Suprapubic skin (tissue), 4 donors: ENCODE measurements around the gene OTOG. TPM values are rescaled to one million over a fixed set of nuclear protein-coding genes. Genes with fewer than 3 reads are reported as not detected.

Experiments
- DNase-seq, 2 donors: peaks; one replicate each; pipeline ENCODE4 v3.0.0-alpha.2; 2019; ENCODE audit warnings: low spot score in 2 of 2
- H3K27ac ChIP-seq: fragments of 200-600 bp; sonication (generic); one replicate; pipeline ENCODE4 v1.5.1; 2019
- H3K27me3 ChIP-seq: fragments of 200-600 bp; sonication (generic); one replicate; pipeline ENCODE4 v1.5.1; 2019
- H3K36me3 ChIP-seq: fragments of 200-600 bp; sonication (generic); one replicate; pipeline ENCODE4 v1.5.1; 2019
- H3K4me1 ChIP-seq: fragments of 200-600 bp; sonication (generic); one replicate; pipeline ENCODE4 v1.5.1; 2019
- H3K4me3 ChIP-seq: fragments of 200-600 bp; sonication (generic); one replicate; pipeline ENCODE4 v1.5.1; 2019; ENCODE audit warnings: mild to moderate bottlenecking
- H3K9me3 ChIP-seq: fragments of 200-600 bp; sonication (generic); one replicate; pipeline ENCODE4 v1.5.1; 2019
- EP300 ChIP-seq: sonication (generic); formaldehyde crosslinking; IDR thresholded peaks from one replicate; pipeline ENCODE4 v1.6.1; 2017; ENCODE audit warnings: antibody characterized with exemption
- POLR2A ChIP-seq, 2 donors: fragments of 450-650 bp; IDR thresholded peaks; one replicate each; pipeline ENCODE4 v1.6.1; 2017; ENCODE audit warnings: antibody characterized with exemption in 2 of 2, mild to moderate bottlenecking in 2 of 2, moderate library complexity in 2 of 2
- POLR2AphosphoS5 ChIP-seq, 3 donors: sonication (generic); formaldehyde crosslinking; IDR thresholded peaks; one replicate each; pipeline ENCODE4 v1.6.1; 2017; ENCODE audit warnings: antibody characterized with exemption in 3 of 3
- WGBS: methylation state at CpG from one replicate; pipeline ENCODE4 v1.1.5; 2018; 5-methylcytosine and 5-hydroxymethylcytosine counted together
- total RNA-seq, 4 donors: library from RNA; depleted of rRNA; stranded (reverse); fragments of >200 nt; gene quantifications; one replicate each; pipeline ENCODE4 v1.1.0, GENCODE V29; 2016
- TF ChIP-seq, protein P1 (sequence below), 2 donors: fragments of 200-600 bp in 1 of 2; fragments of 450-650 bp in 1 of 2; sonication (generic) in 1 of 2; IDR thresholded peaks; one replicate each; pipeline ENCODE4 v1.5.1; 2016 to 2019; ENCODE audit warnings: antibody characterized with exemption in 2 of 2, mild to moderate bottlenecking in 1 of 2, moderate library complexity in 1 of 2

The OTOG gene
- total RNA-seq, 4 donors from 2014 or later, result not detected

DNA sequence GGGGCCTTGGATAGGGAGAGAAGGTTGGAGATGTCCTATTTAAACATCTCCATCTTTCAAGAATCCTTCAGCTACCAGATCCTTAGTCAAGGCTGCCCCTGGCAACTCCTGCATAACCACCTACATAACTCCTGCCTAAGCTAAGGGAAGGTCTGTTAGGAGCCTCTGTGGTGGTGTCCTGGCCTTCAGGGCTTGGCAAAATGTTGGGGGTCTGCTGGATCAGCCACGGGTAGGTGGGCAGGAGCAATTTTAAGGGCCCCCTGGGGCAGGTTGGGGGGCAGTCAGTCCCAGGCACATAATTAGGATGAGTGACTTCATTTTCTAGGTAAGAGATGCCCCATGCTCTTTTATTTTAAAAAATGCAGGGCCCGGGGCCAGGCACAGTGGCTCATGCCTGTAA, 28.7 kb upstream of the OTOG start:
- no peaks in the 10 kb centered on the region for H3K4me1 ChIP-seq
- no peak overlapping the region for H3K27ac ChIP-seq
- DNase-seq, result no peak
- H3K9me3 ChIP-seq, result no peaks in the 10 kb centered on the region
- H3K36me3 ChIP-seq, result no peaks in the 10 kb centered on the region
- WGBS, result 75% methylated on average over 2 of the region's 2 CpGs
- peaks cover 5% of the 10 kb centered on the region for H3K27me3 ChIP-seq
- no peak for TF ChIP-seq POLR2AphosphoS5 (IDR thresholded peaks at IDR 0.05)
- TF ChIP-seq POLR2A (IDR thresholded peaks at IDR 0.05), result no peak
- no peak overlapping the region for H3K4me3 ChIP-seq

DNA sequence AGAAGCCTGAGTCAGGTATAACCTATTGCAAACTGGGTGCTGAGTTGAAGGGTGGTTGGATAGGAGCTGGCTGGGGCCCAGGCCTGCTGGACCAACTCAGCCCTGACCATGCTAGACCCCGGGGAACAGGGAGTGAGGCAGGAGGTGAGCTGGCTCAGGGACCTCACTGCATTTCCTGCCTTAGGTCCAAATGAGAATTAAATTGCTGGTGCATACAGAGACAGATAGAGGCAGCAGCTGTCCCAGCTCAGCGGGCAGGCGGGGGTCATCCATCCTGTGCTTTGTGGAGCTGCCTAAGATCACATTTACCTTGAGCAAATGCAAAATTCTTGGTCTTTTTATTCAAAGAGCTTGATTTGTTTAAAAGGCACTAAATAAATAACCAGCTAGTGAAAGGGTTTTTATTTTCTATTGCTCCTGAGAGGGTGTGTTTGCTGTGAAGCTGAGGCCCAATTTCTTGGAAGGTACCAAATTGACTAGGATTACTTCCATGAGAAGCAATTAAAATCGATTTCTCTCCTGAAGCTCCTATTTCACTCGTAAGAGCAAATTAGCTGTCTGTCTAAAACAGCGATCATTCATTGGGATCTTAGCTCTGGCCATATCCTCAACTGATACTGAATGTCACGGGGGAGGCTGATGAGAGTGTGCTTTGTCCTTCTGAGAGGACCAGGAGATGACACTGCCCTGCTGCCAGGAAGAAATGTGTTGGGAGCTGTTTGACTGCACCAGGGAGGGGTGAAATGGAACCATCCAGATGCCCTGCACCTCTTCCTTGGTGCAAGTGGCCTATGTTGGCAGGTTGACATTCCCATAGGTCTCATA, 27.8 kb upstream of the OTOG start:
- Histone ChIP-seq H3K4me3 (no peak overlapping the region), H3K27me3 (peaks cover 5% of the 10 kb centered on the region), H3K27ac (no peak overlapping the region), H3K36me3 (no peaks in the 10 kb centered on the region), H3K4me1 (no peaks in the 10 kb centered on the region), H3K9me3 (no peaks in the 10 kb centered on the region)
- no peak for DNase-seq
- 88% methylated on average over 7 of the region's 7 CpGs for WGBS
- TF ChIP-seq POLR2AphosphoS5 (IDR thresholded peaks at IDR 0.05) (no peak), EP300 (no peak), POLR2A (IDR thresholded peaks at IDR 0.05) (no peak)
- TF ChIP-seq, protein P1, sequence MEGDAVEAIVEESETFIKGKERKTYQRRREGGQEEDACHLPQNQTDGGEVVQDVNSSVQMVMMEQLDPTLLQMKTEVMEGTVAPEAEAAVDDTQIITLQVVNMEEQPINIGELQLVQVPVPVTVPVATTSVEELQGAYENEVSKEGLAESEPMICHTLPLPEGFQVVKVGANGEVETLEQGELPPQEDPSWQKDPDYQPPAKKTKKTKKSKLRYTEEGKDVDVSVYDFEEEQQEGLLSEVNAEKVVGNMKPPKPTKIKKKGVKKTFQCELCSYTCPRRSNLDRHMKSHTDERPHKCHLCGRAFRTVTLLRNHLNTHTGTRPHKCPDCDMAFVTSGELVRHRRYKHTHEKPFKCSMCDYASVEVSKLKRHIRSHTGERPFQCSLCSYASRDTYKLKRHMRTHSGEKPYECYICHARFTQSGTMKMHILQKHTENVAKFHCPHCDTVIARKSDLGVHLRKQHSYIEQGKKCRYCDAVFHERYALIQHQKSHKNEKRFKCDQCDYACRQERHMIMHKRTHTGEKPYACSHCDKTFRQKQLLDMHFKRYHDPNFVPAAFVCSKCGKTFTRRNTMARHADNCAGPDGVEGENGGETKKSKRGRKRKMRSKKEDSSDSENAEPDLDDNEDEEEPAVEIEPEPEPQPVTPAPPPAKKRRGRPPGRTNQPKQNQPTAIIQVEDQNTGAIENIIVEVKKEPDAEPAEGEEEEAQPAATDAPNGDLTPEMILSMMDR (IDR thresholded peaks at IDR 0.05), result no peak

DNA sequence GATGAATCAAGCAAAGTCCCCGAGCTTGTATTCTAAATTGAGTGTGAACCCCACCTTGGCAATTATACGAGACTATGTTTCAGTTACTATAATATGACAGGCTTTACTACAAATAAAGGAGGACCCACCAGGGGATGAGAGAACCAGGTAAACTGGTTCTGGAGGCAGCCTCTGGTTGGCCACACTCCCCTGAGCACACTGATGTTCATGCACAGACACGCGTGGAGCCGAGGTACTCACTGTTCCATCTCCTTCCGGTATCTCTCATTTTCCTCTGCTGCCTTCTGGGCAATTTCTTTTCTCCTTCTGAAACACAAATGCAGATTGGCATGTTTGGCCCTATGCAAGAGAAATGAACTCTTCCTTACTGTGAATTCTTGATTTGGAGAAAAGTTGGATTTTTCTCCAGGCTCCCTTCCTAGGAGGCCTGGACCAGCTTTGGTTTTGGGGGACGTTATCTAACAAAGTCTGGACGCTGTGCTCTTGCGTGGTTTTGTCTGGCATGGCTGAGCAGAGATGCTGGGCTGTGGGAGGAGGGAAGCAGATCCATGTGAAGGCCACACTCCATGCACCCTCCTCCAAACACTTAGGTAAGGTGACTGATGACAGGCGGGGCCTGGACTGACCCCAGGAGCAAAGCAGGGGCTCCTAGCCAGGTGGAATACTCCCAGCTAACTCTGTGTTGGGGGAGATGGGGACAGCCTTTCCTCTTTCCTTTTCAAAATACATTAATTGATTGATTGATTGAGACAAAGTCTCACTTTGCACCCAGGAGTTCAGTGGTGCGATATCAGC, 25.8 kb upstream of the OTOG start:
- Histone ChIP-seq H3K9me3 (no peaks in the 10 kb centered on the region), H3K4me3 (no peak overlapping the region), H3K27me3 (peaks cover 5% of the 10 kb centered on the region), H3K27ac (no peak overlapping the region), H3K4me1 (no peaks in the 10 kb centered on the region), H3K36me3 (no peaks in the 10 kb centered on the region)
- 77% methylated on average over 11 of the region's 11 CpGs for WGBS
- TF ChIP-seq EP300, result no peak
- TF ChIP-seq POLR2AphosphoS5 (IDR thresholded peaks at IDR 0.05), result no peak
- TF ChIP-seq POLR2A (IDR thresholded peaks at IDR 0.05), result no peak
- TF ChIP-seq, protein P1 (IDR thresholded peaks at IDR 0.05), result no peak
- DNase-seq, result no peak

DNA sequence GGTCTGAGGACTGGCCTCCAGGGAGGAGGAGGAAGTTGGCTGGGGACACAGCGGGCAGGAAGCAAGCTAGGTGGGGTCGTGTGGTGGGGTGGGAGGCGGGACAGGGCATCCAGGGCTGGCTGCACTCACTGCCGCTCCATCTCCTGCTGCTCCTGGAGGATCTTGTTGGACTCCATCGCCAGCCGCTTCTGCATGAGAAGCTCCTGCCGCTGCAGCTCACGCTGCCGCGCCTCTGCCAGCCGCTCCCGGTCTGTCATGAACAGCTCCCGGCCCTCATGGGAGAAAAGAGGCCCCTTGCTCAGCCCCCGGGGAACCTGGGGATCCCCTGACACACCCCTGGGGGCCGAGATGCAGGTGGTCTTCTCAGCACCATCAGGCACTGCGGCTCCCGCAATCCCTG, 24.4 kb upstream of the OTOG start:
- H3K27ac ChIP-seq, result no peak overlapping the region
- peaks cover 8% of the 10 kb centered on the region for H3K27me3 ChIP-seq
- no peaks in the 10 kb centered on the region for H3K9me3 ChIP-seq
- WGBS, result 71% methylated on average over 6 of the region's 17 CpGs
- no peak for DNase-seq
- no peaks in the 10 kb centered on the region for H3K4me1 ChIP-seq
- TF ChIP-seq POLR2A (IDR thresholded peaks at IDR 0.05), result no peak
- no peak for TF ChIP-seq EP300
- no peak for TF ChIP-seq POLR2AphosphoS5 (IDR thresholded peaks at IDR 0.05)
- TF ChIP-seq, protein P1 (IDR thresholded peaks at IDR 0.05), result no peak
- H3K36me3 ChIP-seq, result no peaks in the 10 kb centered on the region
- no peak overlapping the region for H3K4me3 ChIP-seq

DNA sequence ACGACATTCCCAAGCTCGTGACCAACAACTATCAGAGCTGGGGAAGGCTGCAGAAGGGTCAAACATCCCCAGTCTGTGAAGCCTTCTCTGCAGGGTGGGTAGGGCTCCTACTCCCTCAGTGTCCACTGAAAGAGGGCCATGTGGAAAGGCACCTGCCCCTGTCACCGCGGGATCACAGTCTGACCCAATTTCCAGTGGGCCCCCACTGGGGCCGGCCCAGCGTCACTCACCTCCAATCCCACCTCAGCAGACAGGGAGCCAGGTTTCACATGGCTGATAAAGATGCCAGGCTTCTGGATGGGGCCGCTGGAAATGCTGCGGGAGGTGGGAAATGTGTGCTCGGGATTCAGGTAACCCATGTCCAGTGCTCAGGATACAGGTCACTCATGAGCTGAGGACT, 22.8 kb upstream of the OTOG start:
- no peak for DNase-seq
- TF ChIP-seq EP300 (no peak), POLR2A (IDR thresholded peaks at IDR 0.05) (no peak), POLR2AphosphoS5 (IDR thresholded peaks at IDR 0.05) (no peak)
- TF ChIP-seq, protein P1 (IDR thresholded peaks at IDR 0.05), result no peak
- peaks cover 10% of the 10 kb centered on the region for H3K27me3 ChIP-seq
- H3K36me3 ChIP-seq, result no peaks in the 10 kb centered on the region
- 90% methylated on average over 7 of the region's 9 CpGs for WGBS
- H3K27ac ChIP-seq, result no peak overlapping the region
- H3K4me1 ChIP-seq, result no peaks in the 10 kb centered on the region
- H3K9me3 ChIP-seq, result no peaks in the 10 kb centered on the region
- H3K4me3 ChIP-seq, result no peak overlapping the region
